PC-3 (cell line): Measurements from ENCODE around the gene PRKCE. TPM values are rescaled to one million over a fixed set of nuclear protein-coding genes. Genes with fewer than 3 reads are reported as not detected.
A peak's percentile ranks its signal among the peaks of the same experiment; 100 is the strongest.

ENCODE experiments used
- ATAC-seq: fragments of 200-7000 bp; cut with Tn5 transposase; 2 replicates; pipeline ENCODE4 v1.9.1; 2020; ENCODE audit warnings: mild to moderate bottlenecking, moderate library complexity
- BruUV-seq: library from RNA; stranded (reverse); fragments of 400-500 nt; replicated peaks from 2 replicates; lab custom pipeline; 2021; lab: Mats Ljungman, UMichigan
- CTCF ChIA-PET: fragments of 300-600 bp; sonication (Branson Sonifier 250); formaldehyde crosslinking; loops from one replicate; lab custom pipeline; 2022; ENCODE audit warnings: antibody characterized with exemption; lab: Charles Lee
- POLR2A ChIA-PET: fragments of 300-600 bp; sonication (Branson Sonifier 250); formaldehyde crosslinking; loops from one replicate; lab custom pipeline; 2022; ENCODE audit warnings: antibody characterized with exemption; ENCODE audit not compliant: unreplicated experiment; lab: Charles Lee
- DNase-seq: peaks from one replicate; pipeline ENCODE4 v3.0.0-alpha.2; 2015
- H2AFZ ChIP-seq: fragments of 300-600 bp; sonication (generic); 2 replicates; pipeline ENCODE4 v1.6.0; 2016; ENCODE audit warnings: antibody characterized with exemption, low read length
- H3F3A ChIP-seq: fragments of 300-600 bp; sonication (generic); one replicate; pipeline ENCODE4 v1.6.0; 2017; ENCODE audit warnings: antibody characterized with exemption, low read length, control low read depth, mild to moderate bottlenecking; ENCODE audit not compliant: unreplicated experiment
- H3K27ac ChIP-seq: fragments of 300-600 bp; sonication (generic); 2 replicates; pipeline ENCODE4 v1.5.1; 2016; ENCODE audit warnings: mild to moderate bottlenecking, low read length
- H3K27me3 ChIP-seq: fragments of 300-600 bp; sonication (generic); 2 replicates; pipeline ENCODE4 v1.6.1; 2016; ENCODE audit warnings: low read length, mixed read lengths
- H3K36me3 ChIP-seq: fragments of 300-600 bp; sonication (generic); 2 replicates; pipeline ENCODE4 v1.6.1; 2016; ENCODE audit warnings: low read depth, mixed run types, low read length, mixed read lengths
- H3K4me1 ChIP-seq: fragments of 300-600 bp; sonication (generic); 2 replicates; pipeline ENCODE4 v1.5.1; 2016; ENCODE audit warnings: low read length; ENCODE audit not compliant: insufficient read depth
- H3K4me2 ChIP-seq: fragments of 300-600 bp; sonication (generic); 2 replicates; pipeline ENCODE4 v1.6.0; 2016; ENCODE audit warnings: low read length
- H3K4me3 ChIP-seq: fragments of 300-600 bp; sonication (generic); 2 replicates; pipeline ENCODE4 v1.5.1; 2016; ENCODE audit warnings: mild to moderate bottlenecking, low read length, mixed read lengths
- H3K79me2 ChIP-seq: fragments of 300-600 bp; sonication (generic); 2 replicates; pipeline ENCODE4 v1.6.1; 2017; ENCODE audit warnings: low read length, mixed read lengths
- H3K9ac ChIP-seq: fragments of 300-600 bp; sonication (generic); 2 replicates; pipeline ENCODE4 v1.6.0; 2016; ENCODE audit warnings: mild to moderate bottlenecking, low read length
- H3K9me2 ChIP-seq: fragments of 300-600 bp; sonication (generic); replicated peaks from 2 replicates; pipeline ENCODE4 v1.6.1; 2016; ENCODE audit warnings: mixed run types, low read length, mixed read lengths
- H3K9me3 ChIP-seq: fragments of 300-600 bp; sonication (generic); 2 replicates; pipeline ENCODE4 v1.6.1; 2016; ENCODE audit warnings: low read length, mixed read lengths
- H4K20me1 ChIP-seq: fragments of 300-600 bp; sonication (generic); 2 replicates; pipeline ENCODE4 v1.6.1; 2016; ENCODE audit warnings: low read length, mixed read lengths
- CTCF ChIP-seq: fragments of 300-600 bp; sonication (generic); conservative IDR thresholded peaks from 2 replicates; pipeline ENCODE4 v1.5.1; 2017; ENCODE audit warnings: antibody characterized with exemption, low read depth, mild to moderate bottlenecking, low read length
- EZH2 ChIP-seq: fragments of 300-600 bp; sonication (generic); IDR thresholded peaks from one replicate; pipeline ENCODE4 v1.6.1; 2017; ENCODE audit warnings: antibody characterized with exemption, mild to moderate bottlenecking, low read length; ENCODE audit not compliant: unreplicated experiment
- EZH2phosphoT487 ChIP-seq: fragments of 300-600 bp; sonication (generic); IDR thresholded peaks from 2 replicates; pipeline ENCODE4 v1.6.1; 2018; ENCODE audit warnings: mild to moderate bottlenecking, antibody characterized with exemption, low read length, borderline replicate concordance
- intact Hi-C: fragments of 100-400 bp; cut with micrococcal nuclease; formaldehyde crosslinking; loops from 2 replicates; pipeline ENCODE4 v1.9.0; 2023
- total RNA-seq: library from RNA; depleted of rRNA; stranded (reverse); fragments of >200 nt; gene quantifications from 2 replicates; pipeline ENCODE4 v1.2.3, GENCODE V29; 2014

The PRKCE gene
- total RNA-seq, 1 experiment from 2014 or later = 7.0 TPM

- ATAC-seq = no peak
- peak overlapping the region; percentile 38; the same call in 1 of the 2 replicates for H3K4me2 ChIP-seq
These were observed 308.8 kb downstream of the PRKCE start for GRCh38 chr2:45960057-45960863.

GRCh38 chr2:45962177-45962921 lies 310.9 kb downstream of the PRKCE start:
- H3K36me3 ChIP-seq = no peaks in the 10 kb centered on the region
- no peaks in the 10 kb centered on the region for H3K9me3 ChIP-seq
- no peaks in the 10 kb centered on the region for H3F3A ChIP-seq
- POLR2A ChIA-PET = interaction anchor here (0.6 kb wide), 1 partner anchor 17 kb away, joined by 3 read pairs; no protein-coding TSS in a partner anchor
- H4K20me1 ChIP-seq = no peaks in the 10 kb centered on the region
- H3K27me3 ChIP-seq = no peaks in the 10 kb centered on the region
- no peak overlapping the region for H2AFZ ChIP-seq
- CTCF ChIA-PET = interaction anchor here (0.6 kb wide), 1 partner anchor 352 kb away, joined by 6 read pairs; no protein-coding TSS in a partner anchor
- no peak for TF ChIP-seq EZH2
- TF ChIP-seq EZH2phosphoT487 = no peak
- TF ChIP-seq CTCF = no peak
- no peak overlapping the region; the same call in 1 of the 2 replicates for H3K9ac ChIP-seq
- no peak overlapping the region for H3K4me3 ChIP-seq
- ATAC-seq (peak; percentile 33), DNase-seq (peak; percentile 90)
- no peaks in the 10 kb centered on the region for H3K79me2 ChIP-seq
- no peaks in the 10 kb centered on the region for H3K9me2 ChIP-seq
- intact Hi-C loops = no loop called here
- peaks cover 52% of the 10 kb centered on the region for H3K4me1 ChIP-seq
- H3K27ac ChIP-seq = peak overlapping the region; percentile 41
- peak overlapping the region; percentile 44 for H3K4me2 ChIP-seq
- BruUV-seq = no TSS peak

More at GRCh38 chr2:45960057-45960863, 308.8 kb downstream of the PRKCE start:
- Histone ChIP-seq H3K4me3 (no peak overlapping the region), H3K9ac (no peak overlapping the region), H3K4me1 (peaks cover 52% of the 10 kb centered on the region), H3K27me3 (no peaks in the 10 kb centered on the region), H3K79me2 (no peaks in the 10 kb centered on the region), H2AFZ (no peak overlapping the region), H3K36me3 (no peaks in the 10 kb centered on the region), H3K9me3 (no peaks in the 10 kb centered on the region), H3K9me2 (no peaks in the 10 kb centered on the region), H3F3A (no peaks in the 10 kb centered on the region), H3K27ac (no peak overlapping the region), H4K20me1 (no peaks in the 10 kb centered on the region)
- POLR2A ChIA-PET = interaction anchor here (0.7 kb wide), 1 partner anchor 136 kb away, joined by 4 read pairs; no protein-coding TSS in a partner anchor
- peak; percentile 68 for DNase-seq
- TF ChIP-seq EZH2 = no peak
- intact Hi-C loops = no loop called here
- CTCF ChIA-PET = no interaction called here
- no TSS peak for BruUV-seq

- DNase-seq (no peak), ATAC-seq (peak; percentile 41)
- Histone ChIP-seq H3K4me1 (peaks cover 52% of the 10 kb centered on the region), H4K20me1 (no peaks in the 10 kb centered on the region), H3K27ac (peak overlapping the region; percentile 65), H3K9me3 (no peaks in the 10 kb centered on the region), H3F3A (no peaks in the 10 kb centered on the region), H3K27me3 (no peaks in the 10 kb centered on the region), H3K36me3 (no peaks in the 10 kb centered on the region), H3K4me2 (peak overlapping the region; percentile 35), H3K9me2 (no peaks in the 10 kb centered on the region), H3K79me2 (no peaks in the 10 kb centered on the region), H3K4me3 (no peak overlapping the region), H3K9ac (peak overlapping the region; percentile 4; the same call in 1 of the 2 replicates), H2AFZ (no peak overlapping the region)
- CTCF ChIA-PET = interaction anchor here (1.4 kb wide), 1 partner anchor 29 kb away, joined by 4 read pairs; no protein-coding TSS in a partner anchor
- TF ChIP-seq CTCF (no peak), EZH2phosphoT487 (no peak), EZH2 (no peak)
- intact Hi-C loops = loop anchor here (1.0 to 2.0 kb wide), 3 partner anchors 17 to 28 kb away; no protein-coding TSS in a partner anchor
- BruUV-seq = no TSS peak
- POLR2A ChIA-PET = interaction anchor here (0.7 to 0.8 kb wide), 2 partner anchors 17 to 445 kb away, joined by 3 read pairs; no protein-coding TSS in a partner anchor
These were observed 312.3 kb downstream of the PRKCE start for GRCh38 chr2:45963816-45964215.
